ENCODE results near the gene TRAPPC10.
A peak's percentile ranks its signal among the peaks of the same experiment; 100 is the strongest.

TRAPPC10 gene

GRCh38 chr21:44065428-44065827 lies 53.3 kb downstream of the TRAPPC10 start:
- H3K9me3 Mint-ChIP-seq: no peaks in the 10 kb centered on the region
- no peaks in the 10 kb centered on the region for H3K27me3 Mint-ChIP-seq
- intact Hi-C loops (cut with micrococcal nuclease): no loop called here

GRCh38 chr21:44066116-44066515 lies 54.0 kb downstream of the TRAPPC10 start:
- H3K4me3 Mint-ChIP-seq: no peak overlapping the region
- H3K4me1 Mint-ChIP-seq (ENCODE audit: low read depth): peaks cover 13% of the 10 kb centered on the region
- H3K27ac Mint-ChIP-seq: no peak overlapping the region
- H3K9me3 Mint-ChIP-seq: no peaks in the 10 kb centered on the region
- H3K27me3 Mint-ChIP-seq: no peaks in the 10 kb centered on the region
- H3K36me3 Mint-ChIP-seq (ENCODE audit: low read depth): peaks cover 90% of the 10 kb centered on the region
- intact Hi-C loops (cut with micrococcal nuclease): no loop called here

More at GRCh38 chr21:44065428-44065827, 53.3 kb downstream of the TRAPPC10 start:
- Mint-ChIP-seq H3K36me3 (ENCODE audit: low read depth) (peaks cover 90% of the 10 kb centered on the region), H3K4me1 (ENCODE audit: low read depth) (peaks cover 13% of the 10 kb centered on the region), H3K27ac (peak overlapping the region; percentile 38), H3K4me3 (no peak overlapping the region)

- intact Hi-C loops (cut with micrococcal nuclease): no loop called here
- no peak overlapping the region for H3K27ac Mint-ChIP-seq
- H3K4me3 Mint-ChIP-seq: no peak overlapping the region
- H3K4me1 Mint-ChIP-seq (ENCODE audit: low read depth): peaks cover 13% of the 10 kb centered on the region
- H3K27me3 Mint-ChIP-seq: no peaks in the 10 kb centered on the region
- H3K36me3 Mint-ChIP-seq (ENCODE audit: low read depth): peaks cover 99% of the 10 kb centered on the region
- H3K9me3 Mint-ChIP-seq: no peaks in the 10 kb centered on the region
These were observed 55.1 kb downstream of the TRAPPC10 start for GRCh38 chr21:44067011-44067839.

GRCh38 chr21:44070391-44070790 lies 58.3 kb downstream of the TRAPPC10 start:
- Mint-ChIP-seq H3K4me3 (no peak overlapping the region), H3K4me1 (ENCODE audit: low read depth) (peaks cover 6% of the 10 kb centered on the region), H3K9me3 (no peaks in the 10 kb centered on the region), H3K27ac (no peak overlapping the region), H3K27me3 (no peaks in the 10 kb centered on the region), H3K36me3 (ENCODE audit: low read depth) (peaks cover 97% of the 10 kb centered on the region)
- intact Hi-C loops (cut with micrococcal nuclease): no loop called here

GRCh38 chr21:44071359-44072104 lies 59.4 kb downstream of the TRAPPC10 start:
- peaks cover 99% of the 10 kb centered on the region for H3K36me3 Mint-ChIP-seq (ENCODE audit: low read depth)
- intact Hi-C loops (cut with micrococcal nuclease): no loop called here
- no peak overlapping the region for H3K27ac Mint-ChIP-seq

GRCh38 chr21:44072111-44072510 lies 60.0 kb downstream of the TRAPPC10 start:
- no peak overlapping the region for H3K4me3 Mint-ChIP-seq
- H3K4me1 Mint-ChIP-seq (ENCODE audit: low read depth): no peaks in the 10 kb centered on the region
- no peaks in the 10 kb centered on the region for H3K9me3 Mint-ChIP-seq
- no peak overlapping the region for H3K27ac Mint-ChIP-seq
- no peaks in the 10 kb centered on the region for H3K27me3 Mint-ChIP-seq
- peaks cover 99% of the 10 kb centered on the region for H3K36me3 Mint-ChIP-seq (ENCODE audit: low read depth)
- intact Hi-C loops (cut with micrococcal nuclease): no loop called here

More at GRCh38 chr21:44071359-44072104, 59.4 kb downstream of the TRAPPC10 start:
- Mint-ChIP-seq H3K27me3 (no peaks in the 10 kb centered on the region), H3K4me3 (no peak overlapping the region), H3K9me3 (no peaks in the 10 kb centered on the region), H3K4me1 (ENCODE audit: low read depth) (no peaks in the 10 kb centered on the region)

GRCh38 chr21:44074315-44074958 lies 62.3 kb downstream of the TRAPPC10 start:
- no peak overlapping the region for H3K27ac Mint-ChIP-seq
- no peak overlapping the region for H3K4me3 Mint-ChIP-seq
- H3K4me1 Mint-ChIP-seq (ENCODE audit: low read depth): no peaks in the 10 kb centered on the region
- intact Hi-C loops (cut with micrococcal nuclease): no loop called here
- H3K36me3 Mint-ChIP-seq (ENCODE audit: low read depth): peaks cover 99% of the 10 kb centered on the region
- no peaks in the 10 kb centered on the region for H3K27me3 Mint-ChIP-seq
- H3K9me3 Mint-ChIP-seq: no peaks in the 10 kb centered on the region

GRCh38 chr21:44076316-44076715 lies 64.2 kb downstream of the TRAPPC10 start:
- H3K4me1 Mint-ChIP-seq (ENCODE audit: low read depth): no peaks in the 10 kb centered on the region
- no peak overlapping the region for H3K4me3 Mint-ChIP-seq
- intact Hi-C loops (cut with micrococcal nuclease): no loop called here
- H3K27me3 Mint-ChIP-seq: no peaks in the 10 kb centered on the region
- H3K27ac Mint-ChIP-seq: no peak overlapping the region
- no peaks in the 10 kb centered on the region for H3K9me3 Mint-ChIP-seq
- H3K36me3 Mint-ChIP-seq (ENCODE audit: low read depth): peaks cover 99% of the 10 kb centered on the region

GRCh38 chr21:44078411-44078981 lies 66.4 kb downstream of the TRAPPC10 start:
- H3K9me3 Mint-ChIP-seq: no peaks in the 10 kb centered on the region
- no peaks in the 10 kb centered on the region for H3K4me1 Mint-ChIP-seq (ENCODE audit: low read depth)
- H3K27me3 Mint-ChIP-seq: no peaks in the 10 kb centered on the region
- peaks cover 99% of the 10 kb centered on the region for H3K36me3 Mint-ChIP-seq (ENCODE audit: low read depth)
- H3K4me3 Mint-ChIP-seq: no peak overlapping the region
- no peak overlapping the region for H3K27ac Mint-ChIP-seq
- intact Hi-C loops (cut with micrococcal nuclease): no loop called here

- Mint-ChIP-seq H3K27ac (peak overlapping the region; percentile 11), H3K27me3 (no peaks in the 10 kb centered on the region), H3K4me3 (no peak overlapping the region), H3K36me3 (ENCODE audit: low read depth) (peaks cover 100% of the 10 kb centered on the region), H3K4me1 (ENCODE audit: low read depth) (no peaks in the 10 kb centered on the region), H3K9me3 (no peaks in the 10 kb centered on the region)
- intact Hi-C loops (cut with micrococcal nuclease): no loop called here
These were observed 67.3 kb downstream of the TRAPPC10 start for GRCh38 chr21:44079446-44079845.

GRCh38 chr21:44079846-44080245 lies 67.7 kb downstream of the TRAPPC10 start:
- H3K9me3 Mint-ChIP-seq: no peaks in the 10 kb centered on the region
- H3K4me1 Mint-ChIP-seq (ENCODE audit: low read depth): no peaks in the 10 kb centered on the region
- peaks cover 100% of the 10 kb centered on the region for H3K36me3 Mint-ChIP-seq (ENCODE audit: low read depth)
- H3K4me3 Mint-ChIP-seq: no peak overlapping the region
- H3K27me3 Mint-ChIP-seq: no peaks in the 10 kb centered on the region
- intact Hi-C loops (cut with micrococcal nuclease): no loop called here
- no peak overlapping the region for H3K27ac Mint-ChIP-seq

- Mint-ChIP-seq H3K36me3 (ENCODE audit: low read depth) (peaks cover 100% of the 10 kb centered on the region), H3K4me3 (no peak overlapping the region), H3K4me1 (ENCODE audit: low read depth) (peaks cover 20% of the 10 kb centered on the region), H3K27me3 (no peaks in the 10 kb centered on the region), H3K9me3 (no peaks in the 10 kb centered on the region), H3K27ac (no peak overlapping the region)
- intact Hi-C loops (cut with micrococcal nuclease): no loop called here
These were observed 70.7 kb downstream of the TRAPPC10 start for GRCh38 chr21:44082648-44083440.

- H3K27ac Mint-ChIP-seq: no peak overlapping the region
- no peak overlapping the region for H3K4me3 Mint-ChIP-seq
- peaks cover 100% of the 10 kb centered on the region for H3K36me3 Mint-ChIP-seq (ENCODE audit: low read depth)
- intact Hi-C loops (cut with micrococcal nuclease): no loop called here
- no peaks in the 10 kb centered on the region for H3K9me3 Mint-ChIP-seq
- no peaks in the 10 kb centered on the region for H3K27me3 Mint-ChIP-seq
- H3K4me1 Mint-ChIP-seq (ENCODE audit: low read depth): peaks cover 28% of the 10 kb centered on the region
These were observed 71.7 kb downstream of the TRAPPC10 start for GRCh38 chr21:44083631-44084291.

Data from dendritic cell treated with granulocyte-macrophage colony-stimulating factor and Interleukin-4, amounts not matched to agents 40 ng/mL and 50 ng/mL, for 4 days (primary cell).